ENCODE measurements around the gene CASP2. TPM values are rescaled to one million over a fixed set of nuclear protein-coding genes. Genes with fewer than 3 reads are reported as not detected.

CASP2 gene
- total and polyA plus RNA-seq, 2 of the 13 experiments (the other 11 are each of a cell fraction or from before 2014, with no cell fraction given): 10.2 to 13.7 TPM

DNA sequence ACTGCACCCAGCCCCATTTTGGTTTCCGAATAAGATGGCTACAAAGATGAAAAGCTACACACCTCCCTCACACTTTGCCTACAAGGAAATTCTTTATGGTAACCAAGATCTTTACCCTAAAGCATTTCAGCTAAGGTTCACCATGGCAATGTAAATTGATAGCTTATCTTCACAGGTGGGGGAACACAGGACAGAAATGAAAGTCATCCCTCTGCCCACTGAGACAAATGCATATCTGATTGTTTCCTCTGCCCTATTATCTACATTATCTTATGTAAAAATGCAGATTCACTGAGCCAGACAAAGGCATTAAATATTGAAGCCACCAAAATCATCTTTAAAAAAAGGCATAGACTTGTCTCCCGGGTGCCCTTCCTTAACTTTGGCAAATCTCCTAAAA, 6.6 kb upstream of the CASP2 start (continued):
- TF ChIP-seq, protein P1, sequence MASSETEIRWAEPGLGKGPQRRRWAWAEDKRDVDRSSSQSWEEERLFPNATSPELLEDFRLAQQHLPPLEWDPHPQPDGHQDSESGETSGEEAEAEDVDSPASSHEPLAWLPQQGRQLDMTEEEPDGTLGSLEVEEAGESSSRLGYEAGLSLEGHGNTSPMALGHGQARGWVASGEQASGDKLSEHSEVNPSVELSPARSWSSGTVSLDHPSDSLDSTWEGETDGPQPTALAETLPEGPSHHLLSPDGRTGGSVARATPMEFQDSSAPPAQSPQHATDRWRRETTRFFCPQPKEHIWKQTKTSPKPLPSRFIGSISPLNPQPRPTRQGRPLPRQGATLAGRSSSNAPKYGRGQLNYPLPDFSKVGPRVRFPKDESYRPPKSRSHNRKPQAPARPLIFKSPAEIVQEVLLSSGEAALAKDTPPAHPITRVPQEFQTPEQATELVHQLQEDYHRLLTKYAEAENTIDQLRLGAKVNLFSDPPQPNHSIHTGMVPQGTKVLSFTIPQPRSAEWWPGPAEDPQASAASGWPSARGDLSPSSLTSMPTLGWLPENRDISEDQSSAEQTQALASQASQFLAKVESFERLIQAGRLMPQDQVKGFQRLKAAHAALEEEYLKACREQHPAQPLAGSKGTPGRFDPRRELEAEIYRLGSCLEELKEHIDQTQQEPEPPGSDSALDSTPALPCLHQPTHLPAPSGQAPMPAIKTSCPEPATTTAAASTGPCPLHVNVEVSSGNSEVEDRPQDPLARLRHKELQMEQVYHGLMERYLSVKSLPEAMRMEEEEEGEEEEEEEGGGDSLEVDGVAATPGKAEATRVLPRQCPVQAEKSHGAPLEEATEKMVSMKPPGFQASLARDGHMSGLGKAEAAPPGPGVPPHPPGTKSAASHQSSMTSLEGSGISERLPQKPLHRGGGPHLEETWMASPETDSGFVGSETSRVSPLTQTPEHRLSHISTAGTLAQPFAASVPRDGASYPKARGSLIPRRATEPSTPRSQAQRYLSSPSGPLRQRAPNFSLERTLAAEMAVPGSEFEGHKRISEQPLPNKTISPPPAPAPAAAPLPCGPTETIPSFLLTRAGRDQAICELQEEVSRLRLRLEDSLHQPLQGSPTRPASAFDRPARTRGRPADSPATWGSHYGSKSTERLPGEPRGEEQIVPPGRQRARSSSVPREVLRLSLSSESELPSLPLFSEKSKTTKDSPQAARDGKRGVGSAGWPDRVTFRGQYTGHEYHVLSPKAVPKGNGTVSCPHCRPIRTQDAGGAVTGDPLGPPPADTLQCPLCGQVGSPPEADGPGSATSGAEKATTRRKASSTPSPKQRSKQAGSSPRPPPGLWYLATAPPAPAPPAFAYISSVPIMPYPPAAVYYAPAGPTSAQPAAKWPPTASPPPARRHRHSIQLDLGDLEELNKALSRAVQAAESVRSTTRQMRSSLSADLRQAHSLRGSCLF (CRISPR knock-in tag; IDR thresholded peaks at IDR 0.05; ENCODE audit: borderline replicate concordance): no peak

DNA sequence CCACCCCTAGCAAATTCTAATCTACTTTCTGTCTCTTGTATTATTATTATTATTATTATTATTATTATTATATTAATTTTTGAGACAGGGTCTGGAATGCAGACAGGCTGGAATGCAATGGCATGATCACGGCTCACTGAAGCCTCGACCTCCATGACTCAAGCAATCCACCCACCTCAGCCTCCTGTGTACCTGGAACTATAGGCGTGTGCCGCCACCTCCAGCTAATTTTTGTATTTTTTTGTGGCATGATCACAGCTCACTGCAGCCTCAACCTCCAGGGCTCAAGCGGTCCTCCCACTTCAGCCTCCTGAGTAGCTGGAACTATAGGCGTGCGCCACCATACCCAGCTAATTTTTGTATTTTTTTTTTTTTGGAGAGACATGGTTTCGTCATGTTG, 6.0 kb upstream of the CASP2 start:
- in situ Hi-C loops (cut with HindIII; ENCODE audit: extremely low pct_ligation_motif_present, low pct_unique_long_range_greater_than_20kb): no loop called here
- ATAC-seq: no peak
- no peak for DNase-seq (ENCODE audit: low spot score)
- H3K4me1 ChIP-seq (ENCODE audit: insufficient read depth, low read length): peaks cover 50% of the 10 kb centered on the region
- no peaks in the 10 kb centered on the region for H3K36me3 ChIP-seq (replicated peaks in 1 of 2; ENCODE audit: control insufficient read depth in 1 of 2, insufficient read depth in 2 of 2, low read length in 2 of 2)
- no peaks in the 10 kb centered on the region for H3K27me3 ChIP-seq (ENCODE audit: control insufficient read depth in 1 of 2, insufficient read depth in 2 of 2, low read length in 2 of 2)
- H2AFZ ChIP-seq (ENCODE audit: low read length): no peak overlapping the region
- no peaks in the 10 kb centered on the region for H3K9me3 ChIP-seq (ENCODE audit: low read length)
- no peak for FAIRE-seq
- WGBS (ENCODE audit: low lambda C conversion rate): 87% methylated on average over 8 of the region's 8 CpGs
- H3K9ac ChIP-seq (ENCODE audit: insufficient read depth, low read depth, low read length): no peak overlapping the region
- intact Hi-C loops (cut with micrococcal nuclease; ENCODE audit: unreplicated experiment): no loop called here
- ChIA-PET CTCF (ENCODE audit: low intra/inter-chr PET ratio, low total read pairs) (no interaction called here), POLR2A (interaction anchor here (2.7 kb wide), 1 partner anchor 19 kb away, joined by 21 read pairs; the partner anchor contains the start of gene GSTK1)
- H3K27ac ChIP-seq (ENCODE audit: extremely low read length, insufficient read depth, low read length): no peak overlapping the region
- no peaks in the 10 kb centered on the region for H3K79me2 ChIP-seq (ENCODE audit: insufficient read depth, low read length)
- H4K20me1 ChIP-seq (ENCODE audit: insufficient read depth, low read length): no peaks in the 10 kb centered on the region
- H3K4me2 ChIP-seq (ENCODE audit: low read depth, low read length): no peak overlapping the region
- H3K4me3 ChIP-seq (replicated peaks in 1 of 3; ENCODE audit: insufficient read depth in 1 of 3, low read depth in 2 of 3, low read length in 3 of 3): no peak overlapping the region
- no TSS peak for BruUV-seq (replicated peaks)
- TF ChIP-seq PRMT3 (CRISPR knock-in tag; IDR thresholded peaks at IDR 0.05; ENCODE audit: borderline replicate concordance, low read depth): no peak
- no peak for TF ChIP-seq ZKSCAN1 (IDR thresholded peaks at IDR 0.05; ENCODE audit: low read length)
- TF ChIP-seq HHEX (CRISPR knock-in tag; IDR thresholded peaks at IDR 0.05): no peak
- no peak for TF ChIP-seq NFRKB (IDR thresholded peaks at IDR 0.05)
- TF ChIP-seq NBN (conservative IDR thresholded peaks at IDR 0.05): no peak
- no peak for TF ChIP-seq ZNF121 (CRISPR knock-in tag; IDR thresholded peaks at IDR 0.05)
- TF ChIP-seq PHF5A (CRISPR knock-in tag; IDR thresholded peaks at IDR 0.05; ENCODE audit: low read depth, unreplicated experiment): no peak
- no peak for TF ChIP-seq GLI4 (CRISPR knock-in tag; IDR thresholded peaks at IDR 0.05; ENCODE audit: borderline replicate concordance)
- TF ChIP-seq MZF1 (CRISPR knock-in tag; IDR thresholded peaks at IDR 0.05; ENCODE audit: borderline replicate concordance): no peak
- TF ChIP-seq FOXA3 (CRISPR knock-in tag; IDR thresholded peaks at IDR 0.05): no peak
- TF ChIP-seq, protein P2, sequence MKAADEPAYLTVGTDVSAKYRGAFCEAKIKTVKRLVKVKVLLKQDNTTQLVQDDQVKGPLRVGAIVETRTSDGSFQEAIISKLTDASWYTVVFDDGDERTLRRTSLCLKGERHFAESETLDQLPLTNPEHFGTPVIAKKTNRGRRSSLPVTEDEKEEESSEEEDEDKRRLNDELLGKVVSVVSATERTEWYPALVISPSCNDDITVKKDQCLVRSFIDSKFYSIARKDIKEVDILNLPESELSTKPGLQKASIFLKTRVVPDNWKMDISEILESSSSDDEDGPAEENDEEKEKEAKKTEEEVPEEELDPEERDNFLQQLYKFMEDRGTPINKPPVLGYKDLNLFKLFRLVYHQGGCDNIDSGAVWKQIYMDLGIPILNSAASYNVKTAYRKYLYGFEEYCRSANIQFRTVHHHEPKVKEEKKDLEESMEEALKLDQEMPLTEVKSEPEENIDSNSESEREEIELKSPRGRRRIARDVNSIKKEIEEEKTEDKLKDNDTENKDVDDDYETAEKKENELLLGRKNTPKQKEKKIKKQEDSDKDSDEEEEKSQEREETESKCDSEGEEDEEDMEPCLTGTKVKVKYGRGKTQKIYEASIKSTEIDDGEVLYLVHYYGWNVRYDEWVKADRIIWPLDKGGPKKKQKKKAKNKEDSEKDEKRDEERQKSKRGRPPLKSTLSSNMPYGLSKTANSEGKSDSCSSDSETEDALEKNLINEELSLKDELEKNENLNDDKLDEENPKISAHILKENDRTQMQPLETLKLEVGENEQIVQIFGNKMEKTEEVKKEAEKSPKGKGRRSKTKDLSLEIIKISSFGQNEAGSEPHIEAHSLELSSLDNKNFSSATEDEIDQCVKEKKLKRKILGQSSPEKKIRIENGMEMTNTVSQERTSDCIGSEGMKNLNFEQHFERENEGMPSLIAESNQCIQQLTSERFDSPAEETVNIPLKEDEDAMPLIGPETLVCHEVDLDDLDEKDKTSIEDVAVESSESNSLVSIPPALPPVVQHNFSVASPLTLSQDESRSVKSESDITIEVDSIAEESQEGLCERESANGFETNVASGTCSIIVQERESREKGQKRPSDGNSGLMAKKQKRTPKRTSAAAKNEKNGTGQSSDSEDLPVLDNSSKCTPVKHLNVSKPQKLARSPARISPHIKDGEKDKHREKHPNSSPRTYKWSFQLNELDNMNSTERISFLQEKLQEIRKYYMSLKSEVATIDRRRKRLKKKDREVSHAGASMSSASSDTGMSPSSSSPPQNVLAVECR (CRISPR knock-in tag; IDR thresholded peaks at IDR 0.05; ENCODE audit: borderline replicate concordance): no peak
- TF ChIP-seq ZNF562 (CRISPR knock-in tag; IDR thresholded peaks at IDR 0.05; ENCODE audit: borderline replicate concordance): no peak
- no peak for TF ChIP-seq ZNF782 (CRISPR knock-in tag; IDR thresholded peaks at IDR 0.05; ENCODE audit: borderline replicate concordance)
- no peak for TF ChIP-seq HOXA9 (CRISPR knock-in tag; IDR thresholded peaks at IDR 0.05; ENCODE audit: borderline replicate concordance)
- no peak for TF ChIP-seq ZSCAN22 (CRISPR knock-in tag; IDR thresholded peaks at IDR 0.05)
